Naive thymus-derived CD8-positive, alpha-beta T cell (primary cell): ENCODE data around the gene AGER. TPM values are rescaled to one million over a fixed set of nuclear protein-coding genes. Genes with fewer than 3 reads are reported as not detected.
"Not testable (repeated sequence)": the region's sequence is repeated elsewhere in the genome, so short reads cannot be mapped to it uniquely, and the experiment has no call there.

Experiments used
- ATAC-seq, 2 donors: fragments of 150-1000 bp; cut with Tn5 transposase in 1 of 2; sonication (Bioruptor Pico), chemical (Tn5 transposase) in 1 of 2; 1 replicate in 1 of 2; 2 replicates in 1 of 2; pipeline ENCODE4 v1.10.0; 2021; ENCODE audit warnings: mild to moderate bottlenecking in 2 of 2, moderate library complexity in 2 of 2
- POLR2A ChIA-PET: fragments of 350-600 bp; sonication (Branson Sonifier 250); formaldehyde crosslinking; loops from one replicate; lab custom pipeline; 2021; ENCODE audit warnings: antibody characterized with exemption; lab: Charles Lee
- DNase-seq, 10 donors: peaks; one replicate each; pipeline versions ENCODE4 v3.0.0 to v3.0.0-alpha.2; 2020 to 2022
- H3K27ac Mint-ChIP-seq, 10 donors: one replicate each; pipeline ENCODE4 v1.8.0; 2020 to 2022; ENCODE audit warnings: mild to moderate bottlenecking in 10 of 10, mixed read lengths in 10 of 10, moderate library complexity in 4 of 10, inconsistent platforms in 1 of 10
- H3K27me3 Mint-ChIP-seq, 5 donors: one replicate each; pipeline ENCODE4 v1.8.0; 2021 to 2022; ENCODE audit warnings: mixed read lengths in 5 of 5
- H3K36me3 Mint-ChIP-seq, 3 donors: one replicate each; pipeline ENCODE4 v1.8.0; 2020 to 2022; ENCODE audit warnings: mixed read lengths in 3 of 3, mild to moderate bottlenecking in 2 of 3, inconsistent platforms in 1 of 3
- H3K4me1 Mint-ChIP-seq, 4 donors: one replicate each; pipeline ENCODE4 v1.8.0; 2021 to 2022; ENCODE audit warnings: mixed read lengths in 4 of 4
- H3K4me3 Mint-ChIP-seq, 10 donors: one replicate each; pipeline ENCODE4 v1.8.0; 2020 to 2022; ENCODE audit warnings: mild to moderate bottlenecking in 10 of 10, mixed read lengths in 10 of 10, moderate library complexity in 6 of 10, inconsistent platforms in 1 of 10
- H3K9me3 Mint-ChIP-seq, 9 donors: one replicate each; pipeline ENCODE4 v1.8.0; 2020 to 2022; ENCODE audit warnings: mixed read lengths in 9 of 9, mild to moderate bottlenecking in 3 of 9, inconsistent platforms in 1 of 9, moderate library complexity in 1 of 9
- polyA plus RNA-seq, 3 donors: library from polyadenylated mRNA; unstranded; fragments of 300-500 nt; fragmentation: Illumina TruSeq; gene quantifications; one replicate each; pipeline ENCODE4 v1.2.3, GENCODE V29; 2021
- total RNA-seq, 8 experiments: library from RNA in 2 of 8; stranded (reverse) in 2 of 8; gene quantifications; one replicate each; pipeline ENCODE4 v1.2.3 and lab custom pipeline; 2021 to 2026

Gene AGER
- total and polyA plus RNA-seq, 5 experiments from 2014 or later: 0.09 to 60.3 (median 1.9) TPM

DNA sequence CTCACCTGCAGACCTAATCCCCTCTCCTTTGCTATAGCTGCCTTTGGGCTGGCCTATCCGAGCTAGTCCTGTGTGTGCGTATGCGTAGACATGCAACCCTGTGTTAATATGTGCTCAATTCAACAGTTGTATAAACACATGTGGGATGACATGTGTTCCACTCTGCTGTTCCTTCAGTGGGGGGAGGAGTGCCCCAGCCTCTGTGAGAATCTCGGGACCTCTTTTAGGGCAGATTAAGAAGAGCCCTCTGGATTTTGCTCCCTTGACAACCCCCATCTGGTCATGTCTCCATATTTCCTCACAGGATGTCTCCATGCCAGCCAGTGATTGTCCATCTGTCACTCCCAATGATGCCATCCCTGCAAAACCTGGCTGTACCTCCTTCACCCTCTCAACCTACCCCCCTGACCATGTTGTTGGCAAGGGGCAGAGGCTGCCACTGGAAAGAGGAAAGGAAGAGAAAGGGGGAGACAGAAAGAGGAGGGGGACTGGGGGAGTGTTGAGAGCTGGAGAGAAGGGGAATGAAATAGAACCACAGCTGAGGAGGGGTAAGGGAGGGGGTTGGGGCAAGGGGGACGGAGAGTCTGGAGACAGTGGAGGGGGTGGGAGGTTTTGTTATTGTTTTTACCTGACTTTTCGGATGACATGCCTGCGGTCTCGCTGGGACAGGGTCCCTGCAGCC lies 32.7 kb downstream of the AGER start:
- H3K9me3 Mint-ChIP-seq: no peaks in the 10 kb centered on the region
- POLR2A ChIA-PET: interaction anchor here (1.2 to 1.9 kb wide), 8 partner anchors 15 to 179 kb away, joined by 3 to 21 read pairs (median 6); partner anchors contain the start of genes ATF6B, DXO, FKBPL and GPSM3
- ATAC-seq (peak in 1 of 2 donors; percentile 24), DNase-seq (peak in 4 of 10 donors; percentile 33 to 66 (median 42))
- peak overlapping the region; percentile 38 to 98 (median 92) for H3K27ac Mint-ChIP-seq
- H3K4me3 Mint-ChIP-seq: peak overlapping the region; percentile 81 to 100 (median 91)
- peaks cover 0 to 11% (median 0%) of the 10 kb centered on the region in 3 donors for H3K36me3 Mint-ChIP-seq
- H3K4me1 Mint-ChIP-seq: peaks cover 45 to 76% (median 66%) of the 10 kb centered on the region in 4 donors
- H3K27me3 Mint-ChIP-seq: peaks cover 0 to 31% (median 4%) of the 10 kb centered on the region in 5 donors

- Mint-ChIP-seq H3K27me3 (peaks cover 0 to 34% (median 4%) of the 10 kb centered on the region in 5 donors), H3K4me3 (peak overlapping the region; percentile 81 to 100 (median 91)), H3K36me3 (peaks cover 0 to 5% (median 0%) of the 10 kb centered on the region in 3 donors), H3K9me3 (no peaks in the 10 kb centered on the region), H3K4me1 (peaks cover 43 to 70% (median 59%) of the 10 kb centered on the region in 4 donors), H3K27ac (peak overlapping the region in 9 of 10 donors; percentile 50 to 95 (median 84))
- no peak for ATAC-seq
- DNase-seq: peak in 2 of 10 donors; percentile 14 to 59
- POLR2A ChIA-PET: interaction anchor here (1.0 to 1.6 kb wide), 5 partner anchors 14 to 178 kb away, joined by 3 to 7 read pairs (median 3); partner anchors contain the start of genes AGPAT1, DXO and GPSM3
Observed at GRCh38 chr6:32149932-32150870, 33.9 kb downstream of the AGER start.

GRCh38 chr6:32149092-32149755 lies 34.8 kb downstream of the AGER start:
- DNase-seq: peak in 1 of 10 donors; percentile 58
- peaks cover 0 to 5% (median 0%) of the 10 kb centered on the region in 3 donors for H3K36me3 Mint-ChIP-seq

DNA sequence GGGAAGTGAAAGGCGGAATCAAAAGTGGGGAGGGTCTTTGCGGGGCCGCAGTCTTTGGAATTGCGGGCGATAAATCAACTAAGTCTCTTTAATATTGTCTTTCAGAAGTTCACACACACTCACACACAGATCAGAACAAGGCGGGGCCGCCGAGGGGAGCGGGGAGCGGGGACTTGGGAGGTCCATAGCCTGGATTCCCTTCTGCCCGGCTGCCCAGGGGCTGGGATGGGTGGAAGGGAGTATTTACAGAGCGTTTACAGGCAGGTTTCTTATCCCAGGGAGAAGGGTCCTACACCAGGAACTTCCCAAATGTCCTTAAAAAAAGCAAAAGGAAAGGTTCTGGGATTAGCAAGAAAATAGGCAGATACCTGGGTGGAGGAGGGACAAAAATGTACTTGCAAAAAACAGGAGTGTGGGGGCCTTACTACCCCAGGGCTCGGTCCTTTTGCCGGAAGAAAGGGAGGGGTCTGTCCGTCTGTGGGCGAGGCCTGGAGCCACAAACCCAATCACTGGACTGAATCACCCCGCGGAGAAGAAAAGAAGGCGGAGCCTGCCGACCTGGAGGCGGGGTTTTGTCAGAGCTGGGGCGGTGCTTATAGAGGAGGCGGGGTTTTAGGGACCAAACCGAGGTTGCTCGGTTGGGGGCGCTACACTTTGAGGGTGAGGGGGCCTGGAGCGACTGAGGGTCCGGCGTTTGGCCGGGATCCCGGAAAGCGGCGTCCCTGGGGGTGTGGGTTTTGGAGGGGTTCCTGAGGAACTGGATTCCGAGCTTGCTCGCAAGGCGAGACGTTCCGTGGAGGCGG lies 35.6 kb downstream of the AGER start:
- DNase-seq (peak; percentile 55 to 84 (median 72)), ATAC-seq (peak; percentile 66 to 71)
- Mint-ChIP-seq H3K4me3 (peak overlapping the region; percentile 81 to 94 (median 86)), H3K27ac (peak overlapping the region; percentile 38 to 95 (median 90)), H3K27me3 (peaks cover 0 to 34% (median 4%) of the 10 kb centered on the region in 5 donors), H3K36me3 (peaks cover 0 to 5% (median 0%) of the 10 kb centered on the region in 3 donors), H3K9me3 (no peaks in the 10 kb centered on the region), H3K4me1 (peaks cover 33 to 53% (median 47%) of the 10 kb centered on the region in 4 donors)
- POLR2A ChIA-PET: interaction anchor here (0.6 to 1.6 kb wide), 8 partner anchors 13 to 1153 kb away, joined by 3 to 7 read pairs (median 4); partner anchors contain the start of genes AGPAT1, ATF6B, FKBPL and GPSM3

More at GRCh38 chr6:32149092-32149755, 34.8 kb downstream of the AGER start:
- no peaks in the 10 kb centered on the region for H3K9me3 Mint-ChIP-seq
- peak; percentile 1 to 20 for ATAC-seq
- H3K4me3 Mint-ChIP-seq: peak overlapping the region; percentile 81 to 94 (median 86)
- peaks cover 37 to 60% (median 52%) of the 10 kb centered on the region in 4 donors for H3K4me1 Mint-ChIP-seq
- POLR2A ChIA-PET: interaction anchor here (0.8 to 1.6 kb wide), 5 partner anchors 14 to 46 kb away, joined by 3 to 7 read pairs (median 4); partner anchors contain the start of genes AGPAT1, FKBPL and GPSM3
- H3K27me3 Mint-ChIP-seq: peaks cover 0 to 34% (median 4%) of the 10 kb centered on the region in 5 donors
- H3K27ac Mint-ChIP-seq: peak overlapping the region; percentile 38 to 95 (median 90)

- Mint-ChIP-seq H3K4me1 (peaks cover 28 to 43% (median 39%) of the 10 kb centered on the region in 4 donors), H3K9me3 (no peaks in the 10 kb centered on the region), H3K36me3 (peaks cover 0 to 5% (median 0%) of the 10 kb centered on the region in 3 donors), H3K27ac (peak overlapping the region in 3 of 10 donors; percentile 5 to 91 (median 63)), H3K27me3 (peaks cover 0 to 34% (median 4%) of the 10 kb centered on the region in 5 donors), H3K4me3 (no peak overlapping the region)
- ATAC-seq (no peak), DNase-seq (peak in 1 of 10 donors; percentile 23)
- POLR2A ChIA-PET: interaction anchor here (0.6 to 1.5 kb wide), 5 partner anchors 12 to 1153 kb away, joined by 3 to 4 read pairs (median 3); partner anchors contain the start of gene ATF6B
Observed at GRCh38 chr6:32147401-32148132, 36.5 kb downstream of the AGER start.

GRCh38 chr6:32146687-32147086 lies 37.4 kb downstream of the AGER start:
- peaks cover 25 to 35% (median 32%) of the 10 kb centered on the region in 4 donors for H3K4me1 Mint-ChIP-seq
- peak overlapping the region in 3 of 10 donors; percentile 1 to 26 (median 6) for H3K27ac Mint-ChIP-seq
- DNase-seq (no peak), ATAC-seq (no peak)
- H3K36me3 Mint-ChIP-seq: peaks cover 0 to 5% (median 0%) of the 10 kb centered on the region in 3 donors
- H3K4me3 Mint-ChIP-seq: peak overlapping the region in 1 of 10 donors; percentile 11
- POLR2A ChIA-PET: interaction anchor here (0.8 kb wide), 1 partner anchor 16 kb away, joined by 3 read pairs; the partner anchor contains the start of gene FKBPL
- H3K9me3 Mint-ChIP-seq: no peaks in the 10 kb centered on the region
- peaks cover 0 to 38% (median 8%) of the 10 kb centered on the region in 5 donors for H3K27me3 Mint-ChIP-seq

- H3K9me3 Mint-ChIP-seq: no peaks in the 10 kb centered on the region
- ATAC-seq (no peak), DNase-seq (no peak)
- H3K27me3 Mint-ChIP-seq: peaks cover 0 to 39% (median 9%) of the 10 kb centered on the region in 5 donors
- POLR2A ChIA-PET: interaction anchor here (0.8 kb wide), 1 partner anchor 16 kb away, joined by 3 read pairs; the partner anchor contains the start of gene FKBPL
- no peak overlapping the region for H3K4me3 Mint-ChIP-seq
- peaks cover 0 to 5% (median 0%) of the 10 kb centered on the region in 3 donors for H3K36me3 Mint-ChIP-seq
- peaks cover 24 to 31% (median 30%) of the 10 kb centered on the region in 4 donors for H3K4me1 Mint-ChIP-seq
- H3K27ac Mint-ChIP-seq: peak overlapping the region in 1 of 10 donors; percentile 1
Observed at GRCh38 chr6:32146287-32146686, 37.8 kb downstream of the AGER start.

- H3K36me3 Mint-ChIP-seq, H3K27ac Mint-ChIP-seq, ATAC-seq, POLR2A ChIA-PET, H3K4me3 Mint-ChIP-seq, DNase-seq, H3K9me3 Mint-ChIP-seq: not testable (repeated sequence)
- Mint-ChIP-seq H3K27me3 (peaks cover 0 to 29% (median 5%) of the 10 kb centered on the region in 5 donors), H3K4me1 (peaks cover 12 to 19% (median 15%) of the 10 kb centered on the region in 4 donors)
Observed at GRCh38 chr6:32144238-32144637, 39.8 kb downstream of the AGER start.

DNA sequence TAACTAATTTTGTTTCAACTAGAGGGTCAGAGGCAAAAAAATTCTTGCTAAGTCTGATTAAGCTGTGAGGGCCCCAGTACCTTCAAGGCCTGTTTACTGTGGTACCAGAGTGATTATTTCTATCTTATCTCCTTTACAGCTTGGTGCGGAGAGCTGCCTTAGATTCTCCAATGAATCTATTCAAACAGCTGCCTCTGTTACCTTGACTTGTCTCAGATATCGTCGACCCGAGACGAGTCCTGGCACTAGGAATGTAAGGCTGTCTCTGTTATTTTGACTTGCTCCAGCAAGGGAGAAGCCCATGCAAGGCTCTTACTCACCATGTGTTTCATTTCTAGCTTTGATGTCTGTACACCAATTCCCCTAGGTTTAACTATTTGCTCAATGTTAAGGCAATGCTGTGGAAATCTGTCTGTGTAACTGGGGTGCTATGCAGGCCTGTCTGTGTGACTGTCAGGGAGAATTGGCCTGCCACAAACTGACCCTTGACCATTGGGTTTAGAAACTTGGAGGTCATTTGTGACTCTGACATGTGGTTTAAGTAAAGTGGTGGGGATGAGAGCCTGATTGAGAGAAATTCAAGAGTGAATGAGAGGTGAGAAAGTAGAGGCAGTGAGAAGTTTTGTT lies 43.5 kb downstream of the AGER start:
- H3K4me1 Mint-ChIP-seq: peaks cover 0 to 2% (median 0%) of the 10 kb centered on the region in 4 donors
- H3K4me3 Mint-ChIP-seq: no peak overlapping the region
- POLR2A ChIA-PET: interaction anchor here (0.6 to 2.0 kb wide), 2 partner anchors 10 to 1515 kb away, joined by 4 read pairs; partner anchors contain the start of gene FKBPL
- no peaks in the 10 kb centered on the region for H3K9me3 Mint-ChIP-seq
- peaks cover 0 to 8% (median 5%) of the 10 kb centered on the region in 5 donors for H3K27me3 Mint-ChIP-seq
- no peaks in the 10 kb centered on the region for H3K36me3 Mint-ChIP-seq
- H3K27ac Mint-ChIP-seq: no peak overlapping the region
- ATAC-seq (no peak), DNase-seq (peak in 1 of 10 donors; percentile 2)
